ENCODE measurements around the gene KCNH2. TPM values are rescaled to one million over a fixed set of nuclear protein-coding genes. Genes with fewer than 3 reads are reported as not detected.

Gene KCNH2
- total and polyA plus RNA-seq, 8 donors, result 1.4 to 27.9 (median 3.9) TPM

DNA sequence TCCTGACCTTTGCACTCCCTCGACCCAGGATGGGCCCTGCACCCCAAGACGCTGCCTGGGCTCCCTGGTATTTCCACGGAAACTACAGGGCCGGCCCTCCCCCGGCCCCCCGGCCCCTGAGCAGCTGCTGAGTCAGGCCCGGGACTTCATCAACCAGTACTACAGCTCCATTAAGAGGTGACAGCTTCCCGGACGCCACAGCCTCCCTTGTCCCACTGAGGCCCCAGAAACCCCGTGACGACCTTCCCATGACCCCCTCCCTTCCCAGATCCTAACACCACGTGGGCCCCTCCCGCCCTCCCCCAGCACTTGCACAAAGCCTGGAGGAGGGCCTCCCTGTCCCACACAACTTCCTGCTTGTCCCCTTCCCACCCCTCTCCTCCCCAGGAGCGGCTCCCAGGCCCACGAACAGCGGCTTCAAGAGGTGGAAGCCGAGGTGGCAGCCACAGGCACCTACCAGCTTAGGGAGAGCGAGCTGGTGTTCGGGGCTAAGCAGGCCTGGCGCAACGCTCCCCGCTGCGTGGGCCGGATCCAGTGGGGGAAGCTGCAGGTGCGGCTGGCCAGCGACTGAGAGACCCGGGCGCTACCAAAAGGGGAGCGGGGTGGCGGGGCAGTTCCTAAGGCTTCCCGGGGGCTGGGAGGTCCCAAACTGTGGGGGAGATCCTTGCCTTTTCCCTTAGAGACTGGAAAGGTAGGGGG lies 18.4 kb upstream of the KCNH2 start:
- no peaks in the 10 kb centered on the region for H3K27me3 ChIP-seq
- DNase-seq (peak in 1 of 6 donors; percentile 57), ATAC-seq (no peak), FAIRE-seq (no peak)
- no peak for TF ChIP-seq CTCF (IDR thresholded peaks at IDR 0.05)
- H3K36me3 ChIP-seq, result no peaks in the 10 kb centered on the region
- H3K4me1 ChIP-seq, result no peaks in the 10 kb centered on the region
- intact Hi-C loops (cut with DNase I), result loop anchor here in 1 of 3 donors (10.0 kb wide), 1 partner anchor 102 kb away; no protein-coding TSS in a partner anchor
- H3K9me3 ChIP-seq, result no peaks in the 10 kb centered on the region
- no peak overlapping the region for H3K4me3 ChIP-seq
- 39 to 40% methylated on average over 30 to 31 of the region's 31 CpGs for WGBS, 2 donors
- H3K27ac ChIP-seq, result no peak overlapping the region

DNA sequence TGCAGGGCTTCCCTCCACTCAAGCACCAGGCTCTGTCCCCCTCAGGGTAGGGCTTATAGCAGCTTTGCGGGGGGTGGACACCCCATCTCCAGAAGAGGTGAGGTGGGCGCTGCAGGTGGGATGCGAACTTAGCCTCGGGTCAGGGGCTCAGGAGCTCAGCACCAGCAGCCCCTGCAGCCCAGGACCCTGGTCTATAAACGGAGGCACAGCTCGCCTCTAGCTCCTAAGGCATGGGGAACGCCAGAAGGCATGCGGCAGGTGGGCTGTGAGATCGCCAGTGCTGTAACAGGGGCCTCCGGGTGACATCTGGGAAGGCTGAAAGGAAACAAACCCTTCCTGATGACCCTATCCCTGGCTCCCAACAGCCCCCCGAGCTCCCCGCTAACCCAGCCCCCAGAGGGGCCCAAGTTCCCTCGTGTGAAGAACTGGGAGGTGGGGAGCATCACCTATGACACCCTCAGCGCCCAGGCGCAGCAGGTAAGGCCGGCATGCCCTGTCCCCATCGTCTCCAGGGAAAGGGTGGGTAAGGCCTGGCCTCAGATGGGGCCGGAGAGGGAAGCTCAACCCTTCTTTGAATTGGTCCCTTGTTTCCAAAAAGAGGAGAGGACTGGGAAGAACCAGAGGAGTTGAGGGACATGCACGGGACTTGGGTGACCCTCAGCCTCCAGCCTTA lies 16.9 kb upstream of the KCNH2 start:
- no peaks in the 10 kb centered on the region for H3K4me1 ChIP-seq
- H3K36me3 ChIP-seq, result no peaks in the 10 kb centered on the region
- no peak overlapping the region for H3K27ac ChIP-seq
- DNase-seq, result peak in 1 of 6 donors; percentile 61
- H3K9me3 ChIP-seq, result no peaks in the 10 kb centered on the region
- WGBS, 2 donors, result 64 to 67% methylated on average over 19 of the region's 19 CpGs
- no peak for ATAC-seq
- no peak for FAIRE-seq
- TF ChIP-seq CTCF (IDR thresholded peaks at IDR 0.05), result no peak
- intact Hi-C loops (cut with DNase I), result loop anchor here in 1 of 3 donors (10.0 kb wide), 1 partner anchor 100 kb away; no protein-coding TSS in a partner anchor
- H3K27me3 ChIP-seq, result no peaks in the 10 kb centered on the region
- H3K4me3 ChIP-seq, result peak overlapping the region in 1 of 4 donors; percentile 13

- Histone ChIP-seq H3K4me1 (no peaks in the 10 kb centered on the region), H3K9me3 (no peaks in the 10 kb centered on the region), H3K36me3 (no peaks in the 10 kb centered on the region), H3K4me3 (peak overlapping the region in 1 of 4 donors; percentile 18), H3K27me3 (no peaks in the 10 kb centered on the region), H3K27ac (no peak overlapping the region)
- intact Hi-C loops (cut with DNase I), result loop anchor here in 1 of 3 donors (10.0 kb wide), 1 partner anchor 99 kb away; no protein-coding TSS in a partner anchor
- ATAC-seq, result peak in 2 of 4 donors; percentile 45 to 49
- FAIRE-seq, result no peak
- DNase-seq, result no peak
- TF ChIP-seq CTCF (IDR thresholded peaks at IDR 0.05), result no peak
- 52 to 69% methylated on average over 12 to 15 of the region's 15 CpGs for WGBS, 2 donors
Measured at GRCh38 chr7:150994141-150994837, 16.2 kb upstream of the KCNH2 start.

DNA sequence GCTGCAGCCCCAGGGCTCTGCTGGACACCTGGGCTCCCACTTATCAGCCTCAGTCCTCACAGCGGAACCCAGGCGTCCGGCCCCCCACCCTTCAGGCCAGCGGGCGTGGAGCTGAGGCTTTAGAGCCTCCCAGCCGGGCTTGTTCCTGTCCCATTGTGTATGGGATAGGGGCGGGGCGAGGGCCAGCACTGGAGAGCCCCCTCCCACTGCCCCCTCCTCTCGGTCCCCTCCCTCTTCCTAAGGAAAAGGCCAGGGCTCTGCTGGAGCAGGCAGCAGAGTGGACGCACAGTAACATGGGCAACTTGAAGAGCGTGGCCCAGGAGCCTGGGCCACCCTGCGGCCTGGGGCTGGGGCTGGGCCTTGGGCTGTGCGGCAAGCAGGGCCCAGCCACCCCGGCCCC lies 15.4 kb upstream of the KCNH2 start:
- no peak for TF ChIP-seq CTCF (IDR thresholded peaks at IDR 0.05)
- Histone ChIP-seq H3K27ac (no peak overlapping the region), H3K4me1 (no peaks in the 10 kb centered on the region), H3K9me3 (no peaks in the 10 kb centered on the region), H3K4me3 (peak overlapping the region in 1 of 4 donors; percentile 18), H3K36me3 (no peaks in the 10 kb centered on the region), H3K27me3 (no peaks in the 10 kb centered on the region)
- WGBS, 2 donors, result 82 to 84% methylated on average over 13 to 14 of the region's 14 CpGs
- FAIRE-seq (no peak), ATAC-seq (peak in 1 of 4 donors; percentile 9), DNase-seq (peak in 1 of 6 donors; percentile 63)
- intact Hi-C loops (cut with DNase I), result loop anchor here in 1 of 3 donors (10.0 kb wide), 1 partner anchor 99 kb away; no protein-coding TSS in a partner anchor

Measured in pancreas (tissue), 10 donors.